ENCODE results near the gene LY6G6D.

LY6G6D gene

GRCh38 chr6:31736768-31737314, 21.7 kb downstream of the LY6G6D start:
- DNase-seq (ENCODE audit: low read depth) = no peak

GRCh38 chr6:31737315-31737990, 22.3 kb downstream of the LY6G6D start:
- no peak for DNase-seq (ENCODE audit: low read depth)

GRCh38 chr6:31737991-31738979, 23.1 kb downstream of the LY6G6D start:
- DNase-seq (ENCODE audit: low read depth) = peak; percentile 80

DNA sequence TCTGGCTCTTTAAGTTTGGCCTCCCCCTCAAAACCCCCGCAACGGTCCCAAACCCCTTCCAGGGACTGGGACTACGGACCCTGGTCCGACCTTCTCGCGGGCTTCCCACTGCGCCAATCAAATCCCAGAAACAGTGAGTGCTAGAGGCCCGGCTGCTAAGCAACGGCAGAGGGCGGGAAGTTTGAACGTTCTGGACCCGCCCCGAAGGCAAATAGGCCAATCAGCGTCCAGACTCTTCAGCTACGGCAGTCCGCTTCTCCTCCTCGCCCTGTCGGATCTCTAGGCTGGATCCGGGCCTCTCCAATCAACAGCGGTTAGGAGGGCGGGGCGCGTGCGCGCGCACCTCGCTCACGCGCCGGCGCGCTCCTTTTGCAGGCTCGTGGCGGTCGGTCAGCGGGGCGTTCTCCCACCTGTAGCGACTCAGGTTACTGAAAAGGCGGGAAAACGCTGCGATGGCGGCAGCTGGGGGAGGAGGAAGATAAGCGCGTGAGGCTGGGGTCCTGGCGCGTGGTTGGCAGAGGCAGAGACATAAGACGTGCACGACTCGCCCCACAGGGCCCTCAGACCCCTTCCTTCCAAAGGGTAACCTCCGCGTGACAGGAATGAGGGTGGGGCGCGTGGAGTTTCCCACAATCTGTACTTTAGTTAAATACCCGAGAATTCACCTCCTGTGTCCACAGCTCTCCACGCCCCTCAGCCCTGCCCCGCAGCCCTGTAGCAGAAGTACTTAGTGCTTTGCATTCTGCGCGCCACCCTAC, 24.7 kb downstream of the LY6G6D start, which contains the start of gene MSH5:
Gene MSH5 (plus strand): TSS at position 367 of the 758 bp plus-strand sequence. CDS start 462 bp downstream, outside the sequence.
- DNase-seq (ENCODE audit: low read depth) = peak; percentile 99

DNA sequence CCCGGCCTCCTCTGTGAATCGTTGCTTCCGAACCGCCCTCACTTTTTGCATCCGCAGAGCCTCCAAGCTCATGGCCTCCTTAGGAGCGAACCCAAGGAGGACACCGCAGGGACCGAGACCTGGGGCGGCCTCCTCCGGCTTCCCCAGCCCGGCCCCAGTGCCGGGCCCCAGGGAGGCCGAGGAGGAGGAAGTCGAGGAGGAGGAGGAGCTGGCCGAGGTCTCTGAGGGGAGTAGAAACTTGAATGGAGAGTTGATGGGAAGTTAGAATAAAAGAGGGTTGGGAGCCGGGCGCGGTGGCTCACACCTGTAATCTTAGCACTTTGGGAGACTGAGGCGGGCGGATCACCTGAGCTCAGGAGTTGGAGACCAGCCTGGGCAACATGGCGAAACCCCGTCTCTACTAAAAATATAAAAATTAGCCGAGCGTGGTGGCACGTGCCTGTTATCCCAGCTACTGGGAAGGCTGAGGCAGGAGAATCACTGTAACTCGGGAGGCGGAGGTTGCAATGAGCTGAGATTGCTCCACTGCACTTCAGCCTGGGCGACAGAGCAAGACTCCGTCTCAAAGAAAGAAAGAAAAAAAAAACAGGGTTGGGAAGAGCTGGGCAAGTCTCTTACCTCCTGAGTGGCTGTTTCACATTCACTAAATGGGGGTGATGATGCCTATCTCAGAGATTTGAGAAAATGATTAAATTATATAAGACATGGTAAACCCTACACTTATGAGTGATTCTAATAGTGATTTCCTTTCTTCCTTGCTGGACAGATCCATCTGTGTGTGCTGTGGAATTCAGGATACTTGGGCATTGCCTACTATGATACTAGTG, 25.5 kb downstream of the LY6G6D start:
- no peak for DNase-seq (ENCODE audit: low read depth)

GRCh38 chr6:31741815-31742214, 26.7 kb downstream of the LY6G6D start:
- DNase-seq (ENCODE audit: low read depth) = no peak

GRCh38 chr6:31742894-31743293, 27.7 kb downstream of the LY6G6D start:
- no peak for DNase-seq (ENCODE audit: low read depth)

- DNase-seq (ENCODE audit: low read depth) = no peak
These were observed 29.3 kb downstream of the LY6G6D start for GRCh38 chr6:31744422-31744821.

DNA sequence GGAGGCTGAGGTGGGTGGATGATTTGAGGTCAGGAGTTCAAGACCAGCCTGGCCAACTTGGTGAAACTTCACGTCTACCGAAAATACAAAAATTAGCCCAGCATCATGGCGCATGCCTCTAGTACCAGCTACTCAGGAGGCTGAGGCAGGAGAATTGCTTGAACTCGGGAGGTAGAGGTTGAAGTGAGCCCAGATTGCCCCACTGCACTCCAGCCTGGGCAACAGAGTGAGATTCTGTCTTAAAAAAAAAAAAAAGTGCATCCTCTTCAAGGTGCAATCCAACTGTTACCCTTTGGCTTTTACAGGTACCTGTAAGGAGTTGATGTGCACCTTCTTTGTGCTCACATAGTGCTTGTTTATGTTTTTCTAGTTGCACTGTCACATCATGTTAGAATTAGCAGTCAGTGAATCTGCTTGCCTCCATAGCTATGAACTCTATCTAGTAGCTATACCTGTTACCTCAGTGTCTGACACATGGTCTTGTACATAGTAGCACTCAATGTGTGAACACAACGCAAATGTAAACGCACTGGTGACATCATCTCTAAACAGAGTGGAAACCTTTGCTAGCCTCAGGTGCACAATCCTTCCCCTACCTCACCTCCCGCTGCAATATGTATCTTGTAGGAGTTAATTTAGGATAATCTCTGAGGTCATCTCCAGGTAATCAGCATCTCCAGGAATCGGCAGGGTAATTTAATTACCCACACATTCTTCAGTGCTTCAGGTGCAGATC, 34.3 kb downstream of the LY6G6D start:
- DNase-seq (ENCODE audit: low read depth) = no peak

GRCh38 chr6:31750411-31751022, 35.4 kb downstream of the LY6G6D start:
- no peak for DNase-seq (ENCODE audit: low read depth)

GRCh38 chr6:31752739-31753319, 37.7 kb downstream of the LY6G6D start:
- no peak for DNase-seq (ENCODE audit: low read depth)

GRCh38 chr6:31758281-31758680, 43.1 kb downstream of the LY6G6D start:
- no peak for DNase-seq (ENCODE audit: low read depth)

GRCh38 chr6:31760790-31761189, 45.6 kb downstream of the LY6G6D start:
- DNase-seq (ENCODE audit: low read depth) = no peak

- no peak for DNase-seq (ENCODE audit: low read depth)
These were observed 46.2 kb downstream of the LY6G6D start for GRCh38 chr6:31761343-31761742.

- DNase-seq (ENCODE audit: low read depth) = no peak
These were observed 47.2 kb downstream of the LY6G6D start, which contains the start of gene SAPCD1 for GRCh38 chr6:31762356-31762755. Gene SAPCD1 (plus strand): TSS chr6:31762656. CDS start chr6:31763055, 399 bp downstream.

DNA sequence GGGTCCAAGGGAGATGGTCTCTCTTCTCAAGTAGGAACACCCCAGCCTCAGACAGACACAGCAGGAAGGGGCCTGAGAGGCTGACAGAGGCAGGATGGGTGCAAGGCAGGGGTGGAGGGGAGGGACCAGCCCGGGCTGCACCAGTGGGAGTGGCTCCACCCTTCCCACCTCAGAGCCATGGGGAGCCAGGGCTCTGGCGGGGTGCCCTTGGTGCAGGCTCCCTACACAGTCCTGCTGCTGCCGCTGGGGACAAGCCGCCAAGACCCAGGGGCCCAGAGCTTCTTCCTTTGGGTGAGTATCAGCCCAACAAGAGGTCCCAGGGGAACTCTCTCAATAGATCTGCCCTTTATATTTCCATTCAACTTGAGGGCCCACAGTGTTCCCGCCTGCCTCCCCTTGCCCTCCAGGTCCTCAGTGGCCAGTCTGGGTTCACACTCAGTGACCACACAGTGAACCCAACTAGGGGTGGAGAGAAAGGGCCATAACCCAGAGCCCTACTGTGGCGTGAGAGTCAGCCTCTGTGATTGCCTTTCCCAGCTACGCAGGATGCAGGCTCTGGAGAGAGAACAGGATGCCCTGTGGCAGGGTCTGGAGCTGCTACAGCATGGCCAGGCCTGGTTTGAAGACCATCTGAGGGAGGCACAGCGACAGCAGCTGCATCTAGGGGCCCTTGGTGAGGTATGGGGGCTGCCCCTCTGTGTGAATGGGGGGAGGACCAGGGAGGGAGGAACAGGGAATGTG, 47.9 kb downstream of the LY6G6D start:
- no peak for DNase-seq (ENCODE audit: low read depth)

- DNase-seq (ENCODE audit: low read depth) = no peak
These were observed 48.4 kb downstream of the LY6G6D start for GRCh38 chr6:31763619-31763940.

DNA sequence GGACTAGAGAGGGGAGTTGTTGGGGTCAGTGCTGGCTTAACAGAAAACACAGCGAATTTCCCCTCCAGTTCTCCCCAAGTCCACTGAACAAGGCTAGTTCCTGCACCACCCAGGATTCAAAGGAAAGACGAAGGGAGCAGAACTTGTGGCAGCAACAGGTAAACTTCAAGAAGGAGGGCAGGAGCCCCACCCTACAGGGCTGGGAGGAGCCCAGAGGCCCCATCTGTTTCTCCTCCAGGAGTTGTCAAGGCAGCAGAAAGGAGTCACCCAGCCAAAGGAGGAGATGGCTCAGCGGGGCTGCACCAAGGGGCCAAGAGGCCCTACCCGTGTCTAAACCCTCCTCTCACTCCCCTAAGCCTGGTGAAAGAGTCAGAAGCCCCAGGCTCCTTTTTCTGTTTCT, 49.0 kb downstream of the LY6G6D start:
- no peak for DNase-seq (ENCODE audit: low read depth)

- no peak for DNase-seq (ENCODE audit: low read depth)
These were observed 50.4 kb downstream of the LY6G6D start for GRCh38 chr6:31765559-31765909.
